ENCODE data around the gene CENPP.
A peak's percentile ranks its signal among the peaks of the same experiment; 100 is the strongest.

CENPP gene

GRCh38 chr9:92325269-92325990 lies at the start of gene CENPP, which contains the start of gene NOL8:
Gene CENPP, plus strand, starts transcription at chr9:92325953.
Gene NOL8, minus strand, starts transcription at chr9:92325350. Its CDS starts 1,189 bp downstream, at chr9:92324161.
- no peak for TF ChIP-seq ZNF274 (IDR thresholded peaks at IDR 0.05; ENCODE audit: low read depth, low read length)

GRCh38 chr9:92276331-92277032 lies 49.3 kb upstream of the CENPP start:
- H3K4me3 ChIP-seq (ENCODE audit: low read length): no peak overlapping the region
- TF ChIP-seq ZNF274 (IDR thresholded peaks at IDR 0.05; ENCODE audit: low read depth, low read length): no peak

More at GRCh38 chr9:92325269-92325990, at the start of gene CENPP, which contains the start of gene NOL8:
- peak within 1 kb of the TSS; percentile 95 for H3K4me3 ChIP-seq (ENCODE audit: low read length)

- no peak for TF ChIP-seq ZNF274 (IDR thresholded peaks at IDR 0.05; ENCODE audit: low read depth, low read length)
These were observed 47.6 kb upstream of the CENPP start for GRCh38 chr9:92278110-92278509.

GRCh38 chr9:92279302-92279701 lies 46.5 kb upstream of the CENPP start:
- H3K4me3 ChIP-seq (ENCODE audit: low read length): no peak overlapping the region
- no peak for TF ChIP-seq ZNF274 (IDR thresholded peaks at IDR 0.05; ENCODE audit: low read depth, low read length)

More at GRCh38 chr9:92278110-92278509, 47.6 kb upstream of the CENPP start:
- H3K4me3 ChIP-seq (ENCODE audit: low read length): no peak overlapping the region

GRCh38 chr9:92289708-92290390 lies 35.9 kb upstream of the CENPP start:
- no peak overlapping the region for H3K4me3 ChIP-seq (ENCODE audit: low read length)

GRCh38 chr9:92290785-92291429 lies 34.8 kb upstream of the CENPP start:
- no peak for TF ChIP-seq ZNF274 (IDR thresholded peaks at IDR 0.05; ENCODE audit: low read depth, low read length)
- no peak overlapping the region for H3K4me3 ChIP-seq (ENCODE audit: low read length)

More at GRCh38 chr9:92289708-92290390, 35.9 kb upstream of the CENPP start:
- TF ChIP-seq ZNF274 (IDR thresholded peaks at IDR 0.05; ENCODE audit: low read depth, low read length): no peak

GRCh38 chr9:92291577-92291976 lies 34.2 kb upstream of the CENPP start:
- peak overlapping the region; percentile 99 for H3K4me3 ChIP-seq (ENCODE audit: low read length)
- no peak for TF ChIP-seq ZNF274 (IDR thresholded peaks at IDR 0.05; ENCODE audit: low read depth, low read length)

GRCh38 chr9:92292338-92293074 lies 33.2 kb upstream of the CENPP start:
- TF ChIP-seq ZNF274 (IDR thresholded peaks at IDR 0.05; ENCODE audit: low read depth, low read length): no peak
- peak overlapping the region; percentile 99 for H3K4me3 ChIP-seq (ENCODE audit: low read length)

- TF ChIP-seq ZNF274 (IDR thresholded peaks at IDR 0.05; ENCODE audit: low read depth, low read length): no peak
- H3K4me3 ChIP-seq (ENCODE audit: low read length): peak overlapping the region; percentile 99
These were observed 32.7 kb upstream of the CENPP start for GRCh38 chr9:92293075-92293354.

- no peak for TF ChIP-seq ZNF274 (IDR thresholded peaks at IDR 0.05; ENCODE audit: low read depth, low read length)
- peak within 1 kb of the TSS; percentile 99 for H3K4me3 ChIP-seq (ENCODE audit: low read length)
These were observed 32.1 kb upstream of the CENPP start, which contains the start of gene IARS1 for GRCh38 chr9:92293452-92294296. Gene IARS1, minus strand, starts transcription at chr9:92293697. Its CDS starts 4,278 bp downstream, at chr9:92289419.

- TF ChIP-seq ZNF274 (IDR thresholded peaks at IDR 0.05; ENCODE audit: low read depth, low read length): no peak
- H3K4me3 ChIP-seq (ENCODE audit: low read length): peak overlapping the region; percentile 99
These were observed 31.5 kb upstream of the CENPP start for GRCh38 chr9:92294297-92294676.

GRCh38 chr9:92295240-92295790 lies 30.4 kb upstream of the CENPP start:
- TF ChIP-seq ZNF274 (IDR thresholded peaks at IDR 0.05; ENCODE audit: low read depth, low read length): no peak
- H3K4me3 ChIP-seq (ENCODE audit: low read length): no peak overlapping the region
